WERI-Rb-1 (cell line): ENCODE results near the gene HSPB7.
A peak's percentile ranks its signal among the peaks of the same experiment; 100 is the strongest.

Experiments
- DNase-seq: peaks from one replicate; pipeline ENCODE4 v3.0.0-alpha.2; 2020
- H3K27ac ChIP-seq: fragments of 250-450 bp; sonication (Bioruptor Pico); 2 replicates; pipeline ENCODE4 v1.5.1; 2020; ENCODE audit warnings: mild to moderate bottlenecking, moderate library complexity
- H3K27me3 ChIP-seq: fragments of 250-450 bp; sonication (Bioruptor Pico); 2 replicates; pipeline ENCODE4 v1.5.1; 2021; ENCODE audit warnings: mild to moderate bottlenecking, low read depth, moderate library complexity; ENCODE audit not compliant: insufficient read depth, severe bottlenecking
- H3K36me3 ChIP-seq: fragments of 250-450 bp; sonication (Bioruptor Pico); 2 replicates; pipeline ENCODE4 v1.5.1; 2020; ENCODE audit warnings: mild to moderate bottlenecking, moderate library complexity
- H3K4me3 ChIP-seq: 2 replicates; pipeline ENCODE4 v1.5.1; 2011; ENCODE audit warnings: low read depth, mild to moderate bottlenecking, control low read depth, low read length
- H3K9me3 ChIP-seq: fragments of 250-450 bp; sonication (Bioruptor Pico); 2 replicates; pipeline ENCODE4 v1.5.1; 2021; ENCODE audit warnings: mild to moderate bottlenecking, moderate library complexity; ENCODE audit not compliant: severe bottlenecking
- CTCF ChIP-seq: IDR thresholded peaks from 2 replicates; pipeline ENCODE4 v1.5.1; 2011; ENCODE audit warnings: low read depth, mild to moderate bottlenecking, control low read depth, inconsistent platforms, low read length

The HSPB7 gene

GRCh38 chr1:15994590-15995351, 23.1 kb downstream of the HSPB7 start:
- peak; percentile 73 for DNase-seq
- peak; percentile 97 for TF ChIP-seq CTCF
- H3K4me3 ChIP-seq, result no peak overlapping the region
- no peak overlapping the region for H3K27ac ChIP-seq
- H3K9me3 ChIP-seq, result no peaks in the 10 kb centered on the region
- H3K27me3 ChIP-seq, result no peaks in the 10 kb centered on the region
- no peaks in the 10 kb centered on the region for H3K36me3 ChIP-seq

GRCh38 chr1:15994081-15994480, 23.8 kb downstream of the HSPB7 start:
- TF ChIP-seq CTCF, result no peak
- Histone ChIP-seq H3K36me3 (no peaks in the 10 kb centered on the region), H3K4me3 (no peak overlapping the region)

GRCh38 chr1:15993666-15994065, 24.2 kb downstream of the HSPB7 start:
- no peaks in the 10 kb centered on the region for H3K27me3 ChIP-seq
- H3K27ac ChIP-seq, result no peak overlapping the region
- no peak overlapping the region for H3K4me3 ChIP-seq
- DNase-seq, result no peak
- no peaks in the 10 kb centered on the region for H3K36me3 ChIP-seq
- TF ChIP-seq CTCF, result no peak
- H3K9me3 ChIP-seq, result no peaks in the 10 kb centered on the region

More at GRCh38 chr1:15994081-15994480, 23.8 kb downstream of the HSPB7 start:
- no peak for DNase-seq
- Histone ChIP-seq H3K27ac (no peak overlapping the region), H3K9me3 (no peaks in the 10 kb centered on the region), H3K27me3 (no peaks in the 10 kb centered on the region)

DNA sequence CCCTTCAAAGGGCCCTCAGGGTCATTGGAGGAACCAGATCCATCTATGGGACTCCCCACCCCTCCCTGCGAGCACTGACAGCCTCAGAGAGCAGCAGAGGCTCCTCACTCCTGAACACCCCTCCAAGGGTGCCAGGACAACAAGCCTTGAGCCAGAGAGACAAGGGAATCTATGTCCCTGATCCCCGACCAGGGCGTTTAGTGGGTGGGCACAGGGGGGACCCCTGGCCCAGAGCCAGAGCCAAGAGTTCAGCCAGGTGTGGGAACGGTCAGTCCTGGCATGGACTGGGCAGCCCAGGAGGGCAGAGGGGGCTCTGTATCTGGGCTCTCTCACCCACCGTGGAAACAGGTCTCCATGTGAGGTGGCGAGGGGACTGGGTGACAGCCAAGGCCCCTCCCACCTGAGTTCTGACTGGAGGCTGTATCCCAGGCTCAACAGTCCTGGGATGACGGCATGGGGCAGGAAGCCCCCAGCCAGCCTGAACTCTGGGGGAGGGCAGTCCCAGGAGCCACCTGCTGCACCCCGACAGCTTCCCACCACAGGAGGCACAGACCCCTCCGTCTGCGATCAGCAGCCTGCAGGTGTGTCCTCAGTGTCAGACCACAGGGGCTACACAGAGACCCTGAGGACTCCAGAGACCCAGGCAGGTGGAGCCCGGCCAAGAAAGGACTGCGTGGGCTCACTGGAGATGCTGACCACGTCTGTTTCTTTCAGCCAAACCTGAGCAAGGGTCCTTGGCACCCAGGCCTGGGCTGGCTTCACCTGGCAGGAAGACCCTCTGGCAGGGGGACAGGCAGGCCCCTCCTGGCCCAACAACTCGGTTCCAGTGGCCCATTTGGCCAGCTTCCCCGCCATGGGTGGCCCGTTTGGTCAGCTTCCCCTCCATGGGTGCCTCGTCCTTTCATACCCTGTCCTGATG, 25.0 kb downstream of the HSPB7 start:
- Histone ChIP-seq H3K36me3 (no peaks in the 10 kb centered on the region), H3K4me3 (no peak overlapping the region), H3K9me3 (no peaks in the 10 kb centered on the region), H3K27ac (no peak overlapping the region), H3K27me3 (no peaks in the 10 kb centered on the region)
- TF ChIP-seq CTCF, result no peak
- DNase-seq, result no peak

DNA sequence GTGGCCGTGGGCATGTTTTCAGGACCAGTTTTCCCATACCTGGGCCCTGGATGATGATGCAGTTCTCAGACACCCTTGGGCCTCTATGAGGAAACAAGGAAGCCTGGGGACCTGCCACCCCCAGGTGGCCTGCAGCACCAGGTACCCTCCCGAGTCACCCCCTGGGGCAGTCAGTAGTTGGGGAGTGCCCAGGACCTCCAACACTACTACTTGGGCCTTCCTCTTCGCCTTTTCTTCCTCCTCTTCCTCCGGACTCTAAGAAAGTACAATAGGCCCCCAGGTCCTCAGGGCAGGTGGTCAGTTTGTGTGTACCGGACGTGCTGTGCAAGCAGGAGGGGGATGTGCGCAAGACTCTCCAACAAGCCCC, 25.7 kb downstream of the HSPB7 start:
- DNase-seq, result no peak
- Histone ChIP-seq H3K36me3 (no peaks in the 10 kb centered on the region), H3K27me3 (no peaks in the 10 kb centered on the region), H3K4me3 (no peak overlapping the region), H3K27ac (no peak overlapping the region), H3K9me3 (no peaks in the 10 kb centered on the region)
- no peak for TF ChIP-seq CTCF
